Measurements from ENCODE around the gene MS4A1. TPM values are rescaled to one million over a fixed set of nuclear protein-coding genes. Genes with fewer than 3 reads are reported as not detected.

The MS4A1 gene
- total and polyA plus RNA-seq, 2 of the 4 experiments (the other 2 are of a cell fraction), result not detected

GRCh38 chr11:60459345-60459744 is 3.7 kb downstream of the MS4A1 start:
- Histone ChIP-seq H3K9ac (ENCODE audit: low read depth, low read length) (no peak overlapping the region), H3K23ac (ENCODE audit: low read depth, low read length) (no peak overlapping the region), H3K4ac (ENCODE audit: low read depth, low read length) (no peak overlapping the region), H3K14ac (replicated peaks; ENCODE audit: low read depth, low read length) (no peak overlapping the region), H4K8ac (ENCODE audit: low read depth in 2 of 2, low read length in 2 of 2) (no peak overlapping the region), H4K20me1 (ENCODE audit: insufficient read depth, low read length) (no peaks in the 10 kb centered on the region), H3K36me3 (ENCODE audit: control insufficient read depth, insufficient read depth, low read length) (no peaks in the 10 kb centered on the region), H4K5ac (ENCODE audit: low read depth, low read length) (no peak overlapping the region), H3K27ac (ENCODE audit: insufficient read depth, low read length) (no peak overlapping the region), H2BK5ac (ENCODE audit: low read depth, low read length, poor library complexity, severe bottlenecking) (no peak overlapping the region), H3K4me1 (ENCODE audit: control insufficient read depth, insufficient read depth, low read length) (no peaks in the 10 kb centered on the region), H3K4me2 (ENCODE audit: low read depth, low read length) (no peak overlapping the region), H3K79me1 (ENCODE audit: low read depth in 1 of 2, low read length in 2 of 2) (no peaks in the 10 kb centered on the region), H2AK5ac (ENCODE audit: low read depth, low read length) (no peak overlapping the region), H3K9me1 (ENCODE audit: insufficient read depth, low read length) (no peaks in the 10 kb centered on the region), H3K9me3 (ENCODE audit: control insufficient read depth, insufficient read depth, low read length) (peaks cover 6% of the 10 kb centered on the region; the same call in 1 of the 2 replicates), H2BK120ac (ENCODE audit: low read depth, low read length) (no peak overlapping the region), H2AFZ (replicated peaks; ENCODE audit: low read length, poor library complexity) (no peak overlapping the region), H3K27me3 (ENCODE audit: control insufficient read depth, insufficient read depth, low read length) (no peaks in the 10 kb centered on the region), H3K4me3 (ENCODE audit: insufficient read depth, low read depth, low read length) (no peak overlapping the region), H3K18ac (ENCODE audit: low read depth, low read length) (no peak overlapping the region), H2BK15ac (ENCODE audit: low read depth, low read length) (no peak overlapping the region), H2BK20ac (ENCODE audit: low read depth, low read length) (no peak overlapping the region), H4K91ac (ENCODE audit: insufficient read depth, low read depth, low read length) (no peak overlapping the region), H3K56ac (ENCODE audit: extremely low read depth, insufficient read depth, low read length) (no peak overlapping the region), H2AK9ac (replicated peaks; ENCODE audit: low read depth, low read length, poor library complexity) (no peak overlapping the region)
- TF ChIP-seq SMC3 (IDR thresholded peaks at IDR 0.05; ENCODE audit: low read depth, low read length), result no peak
- TF ChIP-seq ELK1 (IDR thresholded peaks at IDR 0.05; ENCODE audit: borderline replicate concordance, low read depth, low read length), result no peak
- no peak for TF ChIP-seq RAD21 (IDR thresholded peaks at IDR 0.05; ENCODE audit: low read length)
- no peak for TF ChIP-seq NFE2L2 (IDR thresholded peaks at IDR 0.05; ENCODE audit: low read depth, low read length)
- no peak for TF ChIP-seq POLR2A (IDR thresholded peaks at IDR 0.05; ENCODE audit: low read depth, low read length)
- TF ChIP-seq CTCF (conservative IDR thresholded peaks at IDR 0.05; ENCODE audit: low read depth, low read length), result no peak
- no peak for TF ChIP-seq USF2 (IDR thresholded peaks at IDR 0.05; ENCODE audit: low read depth, low read length)
- TF ChIP-seq MAZ (IDR thresholded peaks at IDR 0.05; ENCODE audit: borderline replicate concordance, low read depth, low read length), result no peak
- no peak for TF ChIP-seq RFX5 (IDR thresholded peaks at IDR 0.05; ENCODE audit: low read depth, low read length)
- TF ChIP-seq FOS (IDR thresholded peaks at IDR 0.05; ENCODE audit: low read depth, low read length), result no peak
- TF ChIP-seq RCOR1 (IDR thresholded peaks at IDR 0.05; ENCODE audit: insufficient replicate concordance, low read length), result no peak
- TF ChIP-seq CEBPB (IDR thresholded peaks at IDR 0.05; ENCODE audit: low read depth, low read length), result no peak
- no peak for TF ChIP-seq MAFK (IDR thresholded peaks at IDR 0.05; ENCODE audit: low read depth, low read length)
- no peak for TF ChIP-seq CHD1 (IDR thresholded peaks at IDR 0.05; ENCODE audit: low read depth, low read length)
- no peak for TF ChIP-seq MXI1 (IDR thresholded peaks at IDR 0.05; ENCODE audit: borderline replicate concordance, low read depth, low read length)
- TF ChIP-seq BHLHE40 (IDR thresholded peaks at IDR 0.05; ENCODE audit: low read depth, low read length), result no peak
- WGBS, 2 experiments (ENCODE audit: extremely low coverage in 2 of 2, insufficient read length in 1 of 2), result no CpG with 5 or more reads among the region's 1 CpG
- ATAC-seq (ENCODE audit: low read depth) (no peak), DNase-seq (no peak)
- CTCF ChIA-PET, result no interaction called here
- POLR2A ChIA-PET (ENCODE audit: unreplicated experiment), result no interaction called here
- in situ Hi-C loops (cut with MboI; ENCODE audit: low sequenced_read_pairs) (no loop called here), intact Hi-C loops (cut with micrococcal nuclease) (no loop called here), dilution Hi-C loops (cut with HindIII; ENCODE audit: low sequenced_read_pairs, unreplicated experiment) (no loop called here)
- BruUV-seq (replicated peaks), result no TSS peak
